ENCODE measurements around the gene RSPH9.

- TF ChIP-seq GATA2 (IDR thresholded peaks at IDR 0.05; ENCODE audit: insufficient read depth, insufficient read length, low read depth, low read length) (no peak), CTCF (IDR thresholded peaks at IDR 0.05; ENCODE audit: extremely low read depth in 1 of 2, insufficient read depth in 1 of 2, low read depth in 1 of 2, low read length in 2 of 2) (no peak)
Observed at GRCh38 chr6:43707767-43708166, 62.9 kb downstream of the RSPH9 start.

All from endothelial cell of umbilical vein (primary cell).